ENCODE results near the gene RCOR2.

The RCOR2 gene

DNA sequence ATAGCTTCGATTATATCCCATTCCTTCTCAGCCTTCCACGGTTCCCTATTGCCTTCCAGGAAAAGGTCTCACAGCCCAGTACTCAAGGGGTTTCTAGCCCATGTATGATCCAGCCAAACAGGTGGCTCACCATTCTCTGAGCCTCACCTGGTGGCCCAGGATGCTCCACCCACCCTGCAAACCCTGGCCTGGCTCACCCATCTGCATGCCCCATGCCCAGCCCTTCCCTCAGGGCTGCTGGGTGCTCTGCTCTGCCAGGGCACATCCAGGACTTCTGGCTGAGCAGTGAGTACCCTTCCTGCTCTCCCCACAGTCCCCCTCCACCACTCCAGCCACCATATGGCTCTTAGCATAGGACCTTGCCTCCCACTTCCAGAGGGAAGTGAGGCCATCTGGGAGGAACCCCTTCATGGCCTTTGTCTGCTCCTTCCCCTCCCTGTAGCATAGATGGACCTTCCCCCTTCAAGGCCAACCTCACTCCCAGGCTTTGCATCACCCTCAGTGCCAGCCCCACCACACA lies 5.8 kb upstream of the RCOR2 start:
- DNase-seq = no peak

DNA sequence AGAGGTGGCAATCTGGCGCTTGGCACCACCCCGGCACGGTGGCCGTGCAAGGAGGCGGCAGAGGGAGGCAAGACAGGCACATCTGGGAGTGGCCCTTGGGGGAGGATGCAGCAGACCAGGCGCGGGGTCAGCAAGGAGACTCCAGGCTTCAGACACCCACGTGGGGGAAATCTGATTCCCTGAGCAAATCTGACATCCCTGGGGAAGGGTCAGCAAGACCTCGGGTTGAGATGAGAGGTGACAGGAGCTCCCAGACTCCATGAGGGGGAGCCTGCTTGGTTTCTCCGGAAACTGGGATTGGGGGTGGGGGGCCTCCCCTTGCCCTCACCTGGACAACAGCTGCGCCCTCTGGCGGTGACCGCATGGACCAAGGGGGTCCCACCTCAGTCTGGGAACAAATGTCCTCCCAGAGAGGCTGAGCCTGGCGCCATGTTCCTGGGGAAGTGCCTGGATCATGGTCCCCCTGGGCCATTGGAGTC lies 4.0 kb upstream of the RCOR2 start:
- no peak for DNase-seq

DNA sequence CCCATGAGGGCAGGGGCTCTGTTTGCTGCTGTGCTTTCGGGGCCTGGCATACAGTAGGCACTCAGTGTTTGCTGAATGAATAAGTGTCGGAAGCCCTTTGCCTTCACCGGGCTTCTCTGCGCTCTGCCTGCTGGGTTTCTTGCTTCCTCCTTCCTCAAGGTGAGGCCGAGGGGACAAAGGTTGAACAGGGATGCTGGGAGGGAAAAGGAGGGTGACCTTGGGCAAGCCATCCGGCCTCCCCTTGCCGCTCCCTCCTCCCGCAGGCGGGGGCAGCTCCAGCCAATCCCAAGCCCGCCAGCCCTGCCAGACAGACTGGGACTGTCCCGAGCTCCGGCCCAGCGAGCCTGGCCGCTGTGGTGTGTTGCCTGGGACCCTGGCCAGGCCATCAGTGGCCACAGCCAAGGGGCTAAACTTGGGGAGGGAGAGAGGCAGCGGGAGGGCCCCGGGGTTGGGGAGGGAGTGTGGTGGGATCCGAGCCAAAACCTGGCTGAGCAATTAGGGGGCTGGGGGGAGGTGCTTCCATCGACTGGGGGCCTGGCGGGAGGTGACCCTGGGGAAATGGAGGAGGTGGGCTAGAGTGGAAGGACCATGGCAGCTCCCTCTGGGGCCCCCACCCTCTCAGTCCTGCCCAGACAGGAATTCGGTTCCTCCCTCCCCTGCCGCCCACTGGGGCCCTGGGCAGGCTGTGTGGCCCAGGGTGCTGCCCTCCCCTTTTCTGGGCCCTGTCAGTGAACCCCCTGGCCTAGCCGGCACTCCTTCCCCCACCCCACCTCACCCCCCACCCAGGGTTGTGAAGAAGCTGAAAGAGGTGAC lies 3.4 kb upstream of the RCOR2 start:
- no peak for DNase-seq

DNA sequence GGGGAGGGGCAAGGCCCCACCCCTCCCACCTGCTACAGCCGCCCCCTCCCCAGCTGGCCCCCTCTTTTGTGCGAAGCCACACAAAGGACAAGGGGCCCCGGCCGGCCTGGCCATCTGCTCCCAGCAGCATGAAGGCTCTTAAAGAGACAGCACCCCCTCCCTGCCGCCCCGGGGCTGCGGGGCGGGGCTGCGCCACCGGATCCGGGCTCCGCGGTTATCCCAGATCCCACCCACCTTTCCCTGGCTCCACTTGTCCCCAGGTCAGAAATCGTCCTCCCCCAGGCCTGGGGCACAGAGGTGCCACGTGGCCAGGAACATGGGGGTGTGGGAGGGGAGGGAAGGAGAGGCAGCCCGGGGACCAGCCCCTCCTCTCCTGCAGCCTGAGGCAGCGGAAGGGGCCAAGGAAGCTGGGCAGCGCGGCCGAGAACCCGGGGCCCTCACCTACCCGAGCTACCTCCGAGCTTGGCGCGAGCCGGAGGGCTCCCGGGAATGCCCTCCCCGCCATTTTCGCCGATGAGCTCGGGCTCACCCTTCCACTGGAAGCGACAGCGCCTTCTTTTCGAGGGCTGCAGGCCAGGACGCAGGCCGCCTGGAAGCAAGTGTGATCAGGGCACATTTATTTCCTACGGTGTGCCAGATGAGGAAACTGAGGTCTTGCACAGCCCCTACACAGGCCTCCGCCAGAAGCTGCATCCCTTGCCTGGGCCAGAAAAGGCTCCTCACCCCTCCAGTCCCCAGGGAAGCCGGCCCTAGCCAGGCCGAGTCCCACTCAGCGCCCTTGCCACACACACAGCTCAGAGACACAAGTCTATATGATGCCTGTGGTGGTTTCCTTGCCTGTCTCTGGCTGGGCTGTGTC lies 2.5 kb upstream of the RCOR2 start:
- no peak for DNase-seq

DNA sequence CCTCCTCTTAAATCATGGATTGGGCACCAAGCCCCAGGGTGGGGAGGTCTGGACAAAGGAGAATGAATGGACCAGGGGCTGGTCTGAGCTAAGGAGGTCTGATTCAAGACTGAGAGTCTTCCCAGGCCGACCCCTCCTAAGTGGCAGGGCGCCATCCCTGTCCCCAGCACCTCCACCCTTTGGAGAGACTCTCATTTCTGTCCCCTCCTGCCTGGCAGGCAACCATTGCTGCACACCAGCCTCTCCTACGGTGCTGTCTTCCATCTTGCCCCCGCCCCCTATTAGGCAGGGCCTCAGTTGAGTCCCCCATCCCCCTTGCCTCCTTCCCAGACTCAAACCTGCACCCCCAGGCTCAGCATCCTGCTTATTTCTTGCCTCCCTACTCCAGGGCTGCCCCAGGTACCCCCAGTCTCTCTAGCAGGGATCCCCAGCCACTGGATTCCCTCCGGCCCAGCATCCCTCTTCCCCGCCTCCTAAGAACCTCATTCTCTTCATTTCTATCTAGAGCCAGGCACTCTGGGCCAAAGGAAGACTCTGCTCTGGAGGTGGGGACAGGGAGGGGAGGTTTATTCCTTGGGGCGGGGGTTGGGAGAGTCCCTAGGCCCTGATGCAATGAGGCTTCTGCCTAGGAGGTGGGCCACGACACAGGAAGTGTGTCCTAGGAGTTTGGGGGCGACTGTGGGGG lies 1.7 kb upstream of the RCOR2 start:
- DNase-seq = no peak

DNA sequence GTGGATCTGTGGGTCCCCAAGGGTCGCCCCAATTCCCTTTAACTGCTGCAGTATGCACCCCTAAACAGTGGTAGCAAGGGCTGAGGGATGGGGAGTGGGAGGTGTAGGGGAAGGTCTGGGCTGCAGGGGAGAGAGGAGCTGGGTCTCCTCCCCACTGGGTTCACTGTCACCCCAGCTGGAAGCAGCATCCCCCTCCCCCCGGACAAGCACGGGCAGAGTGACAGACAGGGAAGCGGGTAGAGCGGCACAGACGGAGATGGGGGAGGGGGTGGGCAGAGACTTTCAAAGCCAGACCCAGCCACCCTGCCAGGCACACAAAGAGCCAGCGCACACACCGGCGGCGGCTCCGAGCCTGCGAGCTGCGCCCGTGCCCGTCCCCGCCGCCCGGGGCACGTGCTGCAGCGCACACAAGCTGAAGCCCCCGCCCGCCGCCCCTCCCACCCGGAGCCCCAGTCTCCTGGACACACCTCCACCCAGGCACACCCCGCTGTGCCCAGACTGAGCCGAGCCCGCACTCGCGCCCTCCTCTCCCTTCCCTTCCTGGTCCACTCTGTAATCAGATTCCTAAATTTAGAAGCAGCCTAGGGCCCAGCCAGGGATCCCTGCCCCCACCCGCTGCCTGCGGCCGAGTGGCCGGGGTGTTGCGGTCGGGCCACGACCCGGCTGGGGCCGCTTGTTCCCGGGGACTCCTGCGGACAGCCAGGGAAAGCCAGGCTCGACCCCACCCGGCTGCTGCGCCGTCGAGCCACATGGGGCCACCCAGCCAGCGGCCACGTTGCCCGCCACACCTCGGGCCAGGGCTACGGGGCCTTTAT lies 935 bp upstream of the RCOR2 start:
- DNase-seq = peak in 3 of 5 donors; percentile 22 to 36 (median 23)

DNA sequence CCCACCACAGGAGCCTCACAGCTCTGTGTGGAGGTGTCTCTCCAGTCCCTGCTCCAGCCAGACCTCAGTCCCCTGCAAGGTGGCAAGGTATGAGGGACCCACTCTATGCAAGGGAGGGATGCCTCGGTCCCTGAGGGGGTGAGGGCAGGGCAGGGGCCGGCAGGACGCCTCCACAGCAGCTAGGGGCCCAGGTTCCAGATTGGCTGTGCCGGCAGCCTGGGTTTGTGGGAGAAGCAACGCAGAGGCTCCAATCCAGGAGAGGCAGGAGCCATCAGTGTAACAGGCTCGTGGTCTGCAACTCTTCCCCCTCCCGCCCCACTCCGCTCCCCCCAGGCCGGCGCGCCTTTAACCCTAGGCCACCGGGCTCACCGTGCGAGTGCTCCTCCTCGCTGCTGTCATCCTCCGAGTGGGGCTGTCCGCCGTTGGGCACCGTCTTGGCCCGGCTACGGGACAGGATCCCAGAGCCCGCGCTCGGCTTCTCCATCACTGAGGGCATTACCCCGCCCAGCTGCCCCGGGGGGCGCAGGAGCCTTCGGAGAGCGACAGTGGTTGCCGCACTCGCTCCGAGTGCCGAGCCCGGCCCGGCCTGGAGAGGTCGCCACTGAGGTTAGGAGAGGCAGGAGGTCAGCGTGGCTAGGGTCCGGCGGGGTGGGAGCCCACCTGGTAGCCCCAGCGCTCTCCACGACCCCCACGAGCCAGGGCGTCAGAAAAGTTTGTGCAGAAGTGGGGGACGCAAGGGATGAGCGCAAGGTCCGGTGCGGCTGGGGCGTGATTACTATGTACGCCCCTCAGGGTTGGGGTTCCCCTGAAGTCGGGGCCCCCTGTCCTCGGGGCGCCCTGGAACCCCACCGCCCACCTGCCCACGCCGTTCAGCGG lies 765 bp downstream of the RCOR2 start:
- no peak for DNase-seq

DNA sequence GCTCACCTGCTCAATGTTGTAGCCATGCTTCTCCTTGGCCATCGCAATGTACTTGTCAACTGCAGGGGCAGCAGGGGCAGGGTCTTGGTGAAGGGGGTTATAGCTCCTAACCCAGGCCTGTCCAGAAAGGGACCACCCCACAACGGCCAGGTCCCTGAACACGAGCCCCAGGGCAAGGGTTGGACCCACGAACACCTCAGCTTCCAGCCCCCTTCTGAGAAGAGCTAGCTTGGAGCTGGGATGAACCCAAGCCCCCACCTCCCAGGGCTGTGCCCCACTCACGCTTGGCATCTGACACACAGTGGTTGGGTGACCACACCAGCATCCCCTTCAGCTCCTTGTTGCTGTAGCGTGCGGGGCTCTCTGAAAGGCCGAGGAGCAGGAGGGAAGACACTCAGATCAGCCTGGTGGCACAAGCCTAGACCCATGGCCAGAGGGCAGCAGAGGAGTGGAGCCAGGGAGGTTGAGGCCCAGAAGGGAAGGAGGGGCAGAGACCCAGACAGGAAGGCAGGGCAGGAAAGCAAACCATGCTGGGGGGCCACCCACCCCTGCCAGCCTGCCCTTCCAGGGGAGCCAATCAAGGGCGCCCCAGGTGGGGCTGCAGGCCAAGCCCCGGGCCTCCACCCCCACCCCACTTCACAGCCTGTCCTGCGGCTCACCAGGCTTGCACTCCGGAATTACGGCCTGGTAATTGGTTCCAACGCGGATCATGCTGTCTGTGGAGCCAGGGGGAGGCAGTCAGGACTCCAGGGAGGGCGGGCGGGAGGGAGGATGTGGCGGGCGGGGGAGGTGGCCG lies 1.9 kb downstream of the RCOR2 start:
- DNase-seq = no peak

DNA sequence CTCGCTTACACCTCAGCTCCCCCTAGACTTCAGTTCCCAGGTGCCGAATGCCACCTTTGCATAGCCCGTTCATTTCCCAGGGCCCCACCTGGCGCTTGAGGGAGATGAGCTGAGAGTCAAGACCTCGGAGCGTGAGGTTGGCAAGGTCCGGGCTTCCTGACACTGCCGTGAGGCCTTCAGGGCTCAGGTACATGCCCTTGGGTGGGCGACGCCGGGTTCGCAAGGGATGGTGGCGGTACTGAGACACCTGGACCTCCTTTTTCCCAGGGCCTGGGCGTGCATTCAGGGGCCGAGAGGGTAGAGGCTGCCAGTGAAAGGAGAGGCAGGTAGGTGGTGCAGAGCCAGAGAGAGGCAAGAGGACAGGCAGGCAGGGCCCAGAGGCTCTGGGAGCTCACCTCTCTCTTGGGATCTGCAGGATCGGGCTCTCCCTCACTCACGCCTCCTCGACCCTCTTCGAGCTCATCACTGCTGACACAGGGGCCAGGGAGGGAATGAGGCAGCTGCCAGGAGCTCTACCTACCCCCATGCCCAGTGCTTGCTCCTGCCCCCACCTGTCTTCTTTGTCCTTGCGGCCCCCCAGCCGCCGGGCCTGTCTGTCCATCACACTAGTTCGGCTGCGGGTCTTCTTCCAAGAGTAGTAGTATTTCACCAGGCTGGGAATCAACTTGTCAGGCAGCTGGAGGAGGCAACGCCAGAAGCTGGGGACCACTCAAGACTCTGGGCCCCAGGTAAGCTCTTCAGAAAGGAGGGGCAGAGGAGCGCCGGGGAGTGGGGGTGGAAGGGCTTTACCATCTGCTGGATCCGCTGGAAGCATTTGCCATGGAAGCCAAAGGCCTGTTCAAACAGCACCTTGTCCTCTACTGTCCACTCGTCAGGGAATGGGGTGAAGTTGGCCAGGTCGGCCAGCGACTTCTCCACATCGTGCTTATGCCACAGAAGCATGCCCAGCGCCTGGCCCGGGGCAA lies 2.8 kb downstream of the RCOR2 start:
- no peak for DNase-seq

DNA sequence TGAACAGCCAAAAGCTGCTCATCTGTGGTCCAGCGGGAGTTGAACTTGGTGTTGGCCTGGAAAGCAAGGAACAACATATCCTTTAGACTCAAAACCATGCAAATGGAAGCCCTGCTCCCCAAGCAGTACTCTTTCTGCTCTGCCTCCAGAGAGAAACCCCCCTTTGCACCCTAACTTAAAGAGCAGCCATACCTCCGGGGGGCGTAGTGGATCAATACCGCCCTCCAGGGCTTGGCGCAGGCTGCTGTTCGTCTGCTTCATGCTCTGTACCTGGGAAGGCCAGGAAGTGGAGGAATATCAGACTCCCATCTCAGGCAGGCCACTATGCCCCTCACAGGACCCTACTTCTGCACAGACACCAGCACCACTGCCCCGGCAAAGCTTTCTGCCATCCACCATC lies 4.3 kb downstream of the RCOR2 start:
- DNase-seq = no peak

DNA sequence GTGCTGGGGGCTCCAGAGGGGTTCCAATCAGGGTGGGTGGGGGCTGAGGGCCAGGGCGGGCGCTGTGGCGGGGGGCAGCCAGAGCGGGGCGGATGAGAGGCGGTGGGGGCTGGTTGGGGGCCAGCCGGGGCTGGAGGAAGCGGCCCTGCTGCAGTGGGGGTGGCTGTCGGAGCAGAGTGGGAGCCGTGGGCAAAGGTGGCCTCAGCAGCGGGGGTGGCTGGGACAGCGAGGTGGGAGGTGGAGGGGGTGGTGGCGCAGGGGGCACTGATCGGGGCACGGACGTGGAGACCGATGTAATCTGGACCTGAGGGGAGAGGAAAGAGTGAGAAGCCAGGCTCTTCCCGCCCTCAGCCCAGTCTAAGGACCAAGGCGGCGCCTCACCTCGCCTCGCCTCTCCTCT lies 5.1 kb downstream of the RCOR2 start:
- no peak for DNase-seq

DNA sequence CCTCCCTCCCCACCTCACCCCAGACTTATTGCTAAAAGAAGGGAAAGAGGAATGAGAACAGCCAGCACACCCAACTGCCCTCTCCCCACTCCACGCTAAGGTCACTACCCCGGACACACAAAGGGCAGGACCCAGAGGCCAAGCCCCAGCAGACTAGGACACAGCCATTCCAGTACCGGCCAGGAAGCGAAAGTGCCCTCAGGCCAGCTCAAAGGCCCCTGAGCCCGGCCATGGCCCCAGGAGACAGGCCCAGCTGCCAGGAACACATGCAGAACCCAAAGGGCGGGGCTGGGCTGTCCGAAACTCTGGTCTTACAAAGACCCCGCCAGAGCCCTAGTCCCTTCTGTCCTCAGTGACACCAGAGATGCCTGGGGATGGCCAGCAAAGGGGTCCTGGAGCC lies 5.5 kb downstream of the RCOR2 start:
- no peak for DNase-seq

DNA sequence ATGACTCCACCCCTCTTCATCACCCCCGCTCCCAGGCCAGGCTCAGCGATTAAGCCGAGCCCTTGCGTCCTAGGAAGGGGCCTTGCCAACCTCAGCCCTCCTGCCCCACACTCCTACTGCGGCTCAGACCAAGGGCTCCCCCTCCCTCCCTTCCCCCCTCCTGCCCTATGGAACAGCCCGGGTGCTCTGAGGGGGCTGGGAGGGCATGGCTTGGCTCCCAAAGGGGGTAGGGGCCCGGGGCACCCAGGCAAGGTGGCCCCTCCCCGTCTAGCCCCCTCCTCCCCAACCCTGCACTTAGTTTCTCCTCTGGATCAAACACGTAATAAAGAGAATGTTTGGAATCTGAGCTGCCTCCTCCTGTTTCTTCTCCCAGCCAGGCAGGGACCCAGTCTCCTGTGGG lies 6.3 kb downstream of the RCOR2 start:
- no peak for DNase-seq

DNA sequence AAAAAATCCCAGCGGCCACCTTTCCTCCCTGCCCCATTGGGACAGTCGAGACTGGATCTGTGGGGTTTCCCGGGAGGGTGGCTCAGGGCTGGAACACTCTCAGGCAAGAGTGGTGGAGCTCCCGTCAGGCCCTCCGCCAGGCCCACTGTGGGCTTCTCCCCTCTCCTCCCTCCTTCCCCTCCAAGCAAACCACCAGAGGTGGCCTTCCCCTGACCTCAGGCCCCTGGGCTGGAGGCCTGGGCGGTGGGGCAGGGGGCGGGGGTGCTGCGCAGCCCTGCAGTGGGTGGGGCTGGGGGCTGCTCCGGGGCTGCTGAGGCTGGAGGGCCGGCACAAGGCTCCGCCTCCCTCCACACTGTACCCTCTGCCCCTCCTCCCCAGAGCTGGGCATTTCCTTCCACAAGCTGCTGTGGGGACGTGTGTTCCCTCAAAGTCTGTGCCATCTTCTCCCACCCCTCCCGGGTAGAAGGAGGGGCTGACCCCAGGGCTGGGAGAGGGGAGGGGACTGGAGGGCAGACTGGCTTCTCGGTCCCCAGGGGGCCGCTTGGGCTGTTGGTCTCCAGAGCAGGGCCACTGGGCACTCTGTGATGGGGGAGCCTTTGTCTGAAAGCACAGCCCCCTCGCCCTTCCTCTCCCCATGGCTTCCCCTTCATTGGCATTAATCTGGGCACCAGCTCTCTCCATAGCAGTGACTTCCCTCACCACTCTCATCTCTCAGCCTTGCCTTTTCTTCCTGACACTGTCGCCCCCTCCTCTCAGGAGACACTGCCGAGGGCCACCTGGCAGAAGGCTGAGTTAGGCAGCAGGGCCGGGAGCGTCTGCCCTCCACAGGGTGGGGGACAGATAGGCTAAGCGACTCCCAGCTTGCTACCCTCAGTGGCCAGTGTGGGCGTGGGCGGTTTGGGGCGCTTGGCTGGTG lies 7.1 kb downstream of the RCOR2 start:
- DNase-seq = no peak

DNA sequence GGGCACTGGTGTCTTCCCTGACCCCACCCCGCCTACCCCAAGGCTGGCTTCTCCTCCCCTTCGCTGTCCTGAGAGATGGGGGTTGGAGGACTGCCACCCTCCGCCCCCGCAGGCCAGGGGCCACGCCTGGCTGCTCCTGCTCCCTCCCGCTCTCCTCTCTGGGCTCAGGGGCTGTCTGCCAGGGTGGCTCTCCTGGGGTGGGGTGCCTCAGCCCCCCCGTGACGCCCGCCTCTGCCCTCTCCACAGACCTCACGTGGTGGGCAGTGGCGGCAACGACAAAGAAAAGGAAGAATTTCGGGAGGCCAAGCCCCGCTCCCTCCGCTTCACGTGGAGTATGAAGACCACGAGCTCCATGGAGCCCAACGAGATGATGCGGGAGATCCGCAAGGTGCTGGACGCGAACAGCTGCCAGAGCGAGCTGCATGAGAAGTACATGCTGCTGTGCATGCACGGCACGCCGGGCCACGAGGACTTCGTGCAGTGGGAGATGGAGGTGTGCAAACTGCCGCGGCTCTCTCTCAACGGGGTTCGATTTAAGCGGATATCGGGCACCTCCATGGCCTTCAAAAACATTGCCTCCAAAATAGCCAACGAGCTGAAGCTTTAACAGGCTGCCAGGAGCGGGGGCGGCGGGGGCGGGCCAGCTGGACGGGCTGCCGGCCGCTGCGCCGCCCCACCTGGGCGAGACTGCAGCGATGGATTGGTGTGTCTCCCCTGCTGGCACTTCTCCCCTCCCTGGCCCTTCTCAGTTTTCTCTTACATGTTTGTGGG lies 8.1 kb downstream of the RCOR2 start:
- DNase-seq = no peak

DNA sequence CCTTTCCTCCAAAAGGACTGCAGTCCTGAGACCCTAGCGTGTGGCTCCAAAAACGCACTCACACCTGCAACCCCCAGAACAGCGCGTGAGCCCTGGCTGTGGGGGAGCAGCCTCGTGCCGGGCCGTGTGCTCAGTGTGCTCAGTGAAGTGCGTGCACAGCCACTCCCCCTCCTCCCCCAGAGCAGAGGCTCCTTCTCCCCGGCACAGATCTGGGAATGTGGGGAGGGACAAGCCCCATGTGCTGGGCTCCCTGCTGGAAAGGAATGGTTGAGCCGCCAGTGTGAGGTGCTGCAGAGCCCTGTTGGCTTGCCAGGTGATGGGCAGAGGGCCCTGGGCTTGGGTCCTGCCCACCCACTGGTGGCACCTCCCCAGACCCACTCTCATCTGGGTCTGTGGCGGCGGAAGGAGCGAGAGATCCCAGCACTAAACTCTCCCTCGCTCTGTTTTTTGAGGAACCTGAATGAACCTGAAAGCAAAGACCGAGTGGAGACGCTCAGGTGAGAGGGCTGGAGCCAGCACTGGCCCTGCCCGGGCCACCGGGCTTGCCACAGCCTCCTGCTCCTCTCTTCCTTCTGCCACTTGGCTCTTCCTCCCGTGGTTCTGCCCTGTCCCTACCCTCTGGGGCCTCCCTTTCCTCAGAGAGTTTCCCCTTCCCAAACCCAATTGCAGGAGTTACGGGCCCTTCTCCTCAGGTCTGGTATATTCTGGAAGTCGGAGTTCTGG lies 9.0 kb downstream of the RCOR2 start:
- DNase-seq = no peak

Measured in T-helper 1 cell (primary cell).